Activated CD4-positive, CD25-positive, alpha-beta regulatory T cell treated with anti-CD3 and anti-CD28 coated beads, Interleukin-2, amount 50 U/mL, for 24 hours (primary cell): ENCODE data around the gene FAM13A.
"Not testable (repeated sequence)": the region's sequence is repeated elsewhere in the genome, so short reads cannot be mapped to it uniquely, and the experiment has no call there.

Experiments
- ATAC-seq, 2 donors: fragments of 150-1000 bp; cut with Tn5 transposase; one replicate each; pipeline ENCODE4 v1.10.0; 2021; ENCODE audit warnings: mild to moderate bottlenecking in 1 of 2, moderate library complexity in 1 of 2

FAM13A gene

GRCh38 chr4:88892646-88893045 lies 164.3 kb downstream of the FAM13A start:
- no peak for ATAC-seq

- no peak for ATAC-seq
Measured at GRCh38 chr4:88891636-88892035, 165.3 kb downstream of the FAM13A start.

- not testable (repeated sequence) for ATAC-seq
Measured at GRCh38 chr4:88887409-88887808, 169.6 kb downstream of the FAM13A start.

GRCh38 chr4:88881227-88881569 lies 175.8 kb downstream of the FAM13A start:
- no peak for ATAC-seq

- ATAC-seq: no peak
Measured at GRCh38 chr4:88880501-88881226, 176.3 kb downstream of the FAM13A start.

GRCh38 chr4:88879991-88880390 lies 177.0 kb downstream of the FAM13A start:
- no peak for ATAC-seq

GRCh38 chr4:88878642-88879041 lies 178.3 kb downstream of the FAM13A start:
- no peak for ATAC-seq

GRCh38 chr4:88870428-88870827 lies 186.6 kb downstream of the FAM13A start:
- no peak for ATAC-seq

GRCh38 chr4:88868510-88868909 lies 188.5 kb downstream of the FAM13A start:
- ATAC-seq: no peak

GRCh38 chr4:88866862-88867550 lies 190.0 kb downstream of the FAM13A start:
- ATAC-seq: no peak

- no peak for ATAC-seq
Measured at GRCh38 chr4:88865466-88865865, 191.5 kb downstream of the FAM13A start.

GRCh38 chr4:88865046-88865445 lies 191.9 kb downstream of the FAM13A start:
- no peak for ATAC-seq

- no peak for ATAC-seq
Measured at GRCh38 chr4:88860586-88860985, 196.4 kb downstream of the FAM13A start.

GRCh38 chr4:88859191-88859812 lies 197.7 kb downstream of the FAM13A start:
- ATAC-seq: no peak

GRCh38 chr4:88858752-88859151 lies 198.2 kb downstream of the FAM13A start:
- ATAC-seq: no peak

- ATAC-seq: no peak
Measured at GRCh38 chr4:88857588-88857987, 199.4 kb downstream of the FAM13A start.

- no peak for ATAC-seq
Measured at GRCh38 chr4:88854481-88854880, 202.5 kb downstream of the FAM13A start.

- ATAC-seq: not testable (repeated sequence)
Measured at GRCh38 chr4:88853583-88853982, 203.4 kb downstream of the FAM13A start.

- no peak for ATAC-seq
Measured at GRCh38 chr4:88846206-88846790, 210.7 kb downstream of the FAM13A start.

GRCh38 chr4:88843067-88843685 lies 213.8 kb downstream of the FAM13A start:
- no peak for ATAC-seq

GRCh38 chr4:88841635-88842034 lies 215.3 kb downstream of the FAM13A start:
- no peak for ATAC-seq

- ATAC-seq: no peak
Measured at GRCh38 chr4:88836216-88836615, 220.8 kb downstream of the FAM13A start.

GRCh38 chr4:88831031-88831430 lies 226.0 kb downstream of the FAM13A start:
- no peak for ATAC-seq
